ENCODE measurements around the gene SORCS1.

Gene SORCS1

GRCh38 chr10:106727170-106727569, 437.3 kb downstream of the SORCS1 start:
- no peak for DNase-seq (ENCODE audit: low read depth)
- H3K4me3 ChIP-seq (ENCODE audit: low read depth, low read length), result no peak overlapping the region
- TF ChIP-seq MAX (IDR thresholded peaks at IDR 0.05; ENCODE audit: low read depth, low read length) (no peak), MYC (IDR thresholded peaks at IDR 0.05; ENCODE audit: low read depth, low read length) (no peak), CTCF (IDR thresholded peaks at IDR 0.05; ENCODE audit: low read depth, low read length) (no peak), POLR2A (IDR thresholded peaks at IDR 0.05; ENCODE audit: extremely low read depth, insufficient read length) (no peak)

GRCh38 chr10:106722524-106722923, 442.0 kb downstream of the SORCS1 start:
- TF ChIP-seq MYC (IDR thresholded peaks at IDR 0.05; ENCODE audit: low read depth, low read length) (no peak), POLR2A (IDR thresholded peaks at IDR 0.05; ENCODE audit: extremely low read depth, insufficient read length) (no peak), MAX (IDR thresholded peaks at IDR 0.05; ENCODE audit: low read depth, low read length) (no peak), CTCF (IDR thresholded peaks at IDR 0.05; ENCODE audit: low read depth, low read length) (no peak)
- no peak for DNase-seq (ENCODE audit: low read depth)
- H3K4me3 ChIP-seq (ENCODE audit: low read depth, low read length), result no peak overlapping the region

- DNase-seq (ENCODE audit: low read depth), result no peak
- TF ChIP-seq CTCF (IDR thresholded peaks at IDR 0.05; ENCODE audit: low read depth, low read length), result no peak
- no peak for TF ChIP-seq MYC (IDR thresholded peaks at IDR 0.05; ENCODE audit: low read depth, low read length)
- H3K4me3 ChIP-seq (ENCODE audit: low read depth, low read length), result no peak overlapping the region
These were observed 443.8 kb downstream of the SORCS1 start for GRCh38 chr10:106720683-106721082.

- DNase-seq (ENCODE audit: low read depth), result no peak
- H3K4me3 ChIP-seq (ENCODE audit: low read depth, low read length), result no peak overlapping the region
- TF ChIP-seq POLR2A (IDR thresholded peaks at IDR 0.05; ENCODE audit: extremely low read depth, insufficient read length) (no peak), CTCF (IDR thresholded peaks at IDR 0.05; ENCODE audit: low read depth, low read length) (no peak), MYC (IDR thresholded peaks at IDR 0.05; ENCODE audit: low read depth, low read length) (no peak), MAX (IDR thresholded peaks at IDR 0.05; ENCODE audit: low read depth, low read length) (no peak)
These were observed 448.1 kb downstream of the SORCS1 start for GRCh38 chr10:106716381-106716780.

- no peak for TF ChIP-seq MAX (IDR thresholded peaks at IDR 0.05; ENCODE audit: low read depth, low read length)
- no peak for TF ChIP-seq POLR2A (IDR thresholded peaks at IDR 0.05; ENCODE audit: extremely low read depth, insufficient read length)
- TF ChIP-seq MYC (IDR thresholded peaks at IDR 0.05; ENCODE audit: low read depth, low read length), result no peak
- no peak for TF ChIP-seq CTCF (IDR thresholded peaks at IDR 0.05; ENCODE audit: low read depth, low read length)
- H3K4me3 ChIP-seq (ENCODE audit: low read depth, low read length), result no peak overlapping the region
- DNase-seq (ENCODE audit: low read depth), result no peak
These were observed 449.6 kb downstream of the SORCS1 start for GRCh38 chr10:106714734-106715555.

Measured in NB4 (cell line).